Kidney (tissue), 14 donors: ENCODE data around the gene PRM1. TPM values are rescaled to one million over a fixed set of nuclear protein-coding genes. Genes with fewer than 3 reads are reported as not detected.

Source experiments
- DNase-seq, 5 donors: peaks; one replicate each; pipeline ENCODE4 v3.0.0-alpha.2; 2013 to 2020
- FAIRE-seq: peaks from 2 replicates; lab custom pipeline; 2012; peaks lifted over from hg19 to GRCh38; lab: Jason Lieb, UNC
- H3K27ac ChIP-seq, 2 donors: one replicate each; pipeline ENCODE4 v1.7.0; 2013; ENCODE audit warnings: low read depth in 2 of 2, low read length in 2 of 2, inconsistent platforms in 1 of 2
- H3K27me3 ChIP-seq: one replicate; pipeline ENCODE4 v1.7.1; 2013; ENCODE audit warnings: low read length, inconsistent platforms; ENCODE audit not compliant: control insufficient read depth, insufficient read depth
- H3K36me3 ChIP-seq, 3 donors: one replicate each; pipeline versions ENCODE4 v1.7.0 to v1.7.1; 2013; ENCODE audit warnings: low read length in 3 of 3, control low read depth in 1 of 3, inconsistent platforms in 1 of 3; ENCODE audit not compliant: insufficient read depth in 3 of 3, control insufficient read depth in 2 of 3
- H3K4me1 ChIP-seq, 3 donors: one replicate each; pipeline versions ENCODE4 v1.7.0 to v1.7.1; 2013; ENCODE audit warnings: low read length in 3 of 3, inconsistent platforms in 1 of 3, low read depth in 1 of 3; ENCODE audit not compliant: control insufficient read depth in 2 of 3, insufficient read depth in 2 of 3
- H3K4me3 ChIP-seq, 3 donors: one replicate each; pipeline versions ENCODE4 v1.7.0 to v1.8.1; 2013; ENCODE audit warnings: low read length in 3 of 3, control low read depth in 1 of 3, inconsistent platforms in 1 of 3
- H3K9ac ChIP-seq, 3 donors: one replicate each; pipeline versions ENCODE4 v1.7.0 to v1.7.1; 2013; ENCODE audit warnings: low read length in 3 of 3, control low read depth in 1 of 3, inconsistent platforms in 1 of 3
- H3K9me3 ChIP-seq, 3 donors: one replicate each; pipeline versions ENCODE4 v1.7.0 to v1.7.1; 2013; ENCODE audit warnings: low read length in 3 of 3, control low read depth in 1 of 3, inconsistent platforms in 1 of 3; ENCODE audit not compliant: control insufficient read depth in 2 of 3, insufficient read depth in 1 of 3
- intact Hi-C: fragments of 100-400 bp; cut with DNase I; formaldehyde crosslinking; loops from one replicate; pipeline ENCODE4 v1.11.1; 2022
- polyA plus RNA-seq: library from polyadenylated mRNA; stranded (reverse); fragments of 350-450 nt; fragmentation: Illumina TruSeq; extraction: RNeasy Lipid Tissue Mini Kit (QIAGEN cat#74804); gene quantifications from one replicate; pipeline ENCODE4 v1.2.3, GENCODE V29; 2014; ENCODE audit warnings: low read depth, low replicate concordance; ENCODE audit not compliant: insufficient read depth
- total RNA-seq: library from RNA; stranded (reverse); fragmentation: NEBNext Ultra II Directional; extraction: Animal tissue kit (Norgen Biotek cat#: 25700); gene quantifications from one replicate; pipeline ENCODE4 v1.2.1, GENCODE V29; 2021
- TF ChIP-seq, protein P1 (sequence below): IDR thresholded peaks from 3 replicates; pipeline ENCODE4 v1.5.1; 2012; ENCODE audit warnings: mild to moderate bottlenecking, moderate library complexity, borderline replicate concordance; ENCODE audit not compliant: insufficient read depth; ENCODE audit errors: extremely low read depth
- donor health status: control.
- donor health status: control.
- donor health status: control.
- donor health status: control.
- donor health status: control.
- donor health status: DM: yes; HTN: yes; CAD: no.
- donor health status: Normal renal cell carcinoma (clear cell type).

The PRM1 gene
- total and polyA plus RNA-seq, 2 donors from 2014 or later = not detected

DNA sequence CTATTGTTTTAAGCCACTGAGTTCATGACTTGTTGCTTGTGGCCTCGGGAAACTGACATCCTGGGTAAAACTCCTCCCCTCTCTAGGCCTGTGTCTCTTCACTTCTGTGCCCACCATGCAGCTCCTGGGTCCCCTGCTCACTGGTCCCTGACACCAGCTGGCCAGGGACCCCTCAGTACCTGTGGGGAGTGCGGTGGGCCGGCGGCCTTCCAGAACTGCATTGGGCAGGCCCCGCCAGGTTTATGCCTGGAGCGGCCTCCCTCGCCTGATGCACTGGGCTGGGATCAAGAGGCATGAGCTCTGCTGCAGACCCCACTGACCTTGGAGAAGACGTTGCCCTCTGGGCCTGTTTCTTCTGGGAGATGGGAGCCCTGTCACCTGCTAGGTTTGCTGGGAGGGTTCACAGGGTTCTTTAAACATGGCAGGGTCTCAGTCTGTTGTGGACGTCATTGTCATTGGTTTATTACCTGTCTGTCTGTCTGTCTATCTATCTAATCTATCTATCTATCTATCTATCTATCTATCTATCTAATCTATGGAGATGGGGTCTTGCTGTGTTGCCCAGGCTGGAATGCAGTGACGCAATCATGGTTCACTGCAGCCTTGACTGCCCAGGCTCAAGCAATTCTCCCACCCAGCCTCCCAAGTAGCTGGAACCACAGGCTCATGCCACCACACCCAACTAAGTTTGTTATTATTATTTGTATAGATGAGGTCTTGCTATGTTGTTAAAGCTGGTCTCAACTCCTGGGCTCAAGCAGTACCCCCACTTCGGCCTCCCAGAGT is 42.6 kb upstream of the PRM1 start:
- Histone ChIP-seq H3K4me1 (peaks cover 0 to 5% (median 0%) of the 10 kb centered on the region in 3 donors), H3K4me3 (no peak overlapping the region), H3K9ac (no peak overlapping the region), H3K9me3 (no peaks in the 10 kb centered on the region), H3K36me3 (no peaks in the 10 kb centered on the region), H3K27me3 (no peaks in the 10 kb centered on the region), H3K27ac (no peak overlapping the region)
- FAIRE-seq = no peak
- intact Hi-C loops = no loop called here
- DNase-seq = no peak
- TF ChIP-seq, protein P1, sequence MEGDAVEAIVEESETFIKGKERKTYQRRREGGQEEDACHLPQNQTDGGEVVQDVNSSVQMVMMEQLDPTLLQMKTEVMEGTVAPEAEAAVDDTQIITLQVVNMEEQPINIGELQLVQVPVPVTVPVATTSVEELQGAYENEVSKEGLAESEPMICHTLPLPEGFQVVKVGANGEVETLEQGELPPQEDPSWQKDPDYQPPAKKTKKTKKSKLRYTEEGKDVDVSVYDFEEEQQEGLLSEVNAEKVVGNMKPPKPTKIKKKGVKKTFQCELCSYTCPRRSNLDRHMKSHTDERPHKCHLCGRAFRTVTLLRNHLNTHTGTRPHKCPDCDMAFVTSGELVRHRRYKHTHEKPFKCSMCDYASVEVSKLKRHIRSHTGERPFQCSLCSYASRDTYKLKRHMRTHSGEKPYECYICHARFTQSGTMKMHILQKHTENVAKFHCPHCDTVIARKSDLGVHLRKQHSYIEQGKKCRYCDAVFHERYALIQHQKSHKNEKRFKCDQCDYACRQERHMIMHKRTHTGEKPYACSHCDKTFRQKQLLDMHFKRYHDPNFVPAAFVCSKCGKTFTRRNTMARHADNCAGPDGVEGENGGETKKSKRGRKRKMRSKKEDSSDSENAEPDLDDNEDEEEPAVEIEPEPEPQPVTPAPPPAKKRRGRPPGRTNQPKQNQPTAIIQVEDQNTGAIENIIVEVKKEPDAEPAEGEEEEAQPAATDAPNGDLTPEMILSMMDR = no peak

DNA sequence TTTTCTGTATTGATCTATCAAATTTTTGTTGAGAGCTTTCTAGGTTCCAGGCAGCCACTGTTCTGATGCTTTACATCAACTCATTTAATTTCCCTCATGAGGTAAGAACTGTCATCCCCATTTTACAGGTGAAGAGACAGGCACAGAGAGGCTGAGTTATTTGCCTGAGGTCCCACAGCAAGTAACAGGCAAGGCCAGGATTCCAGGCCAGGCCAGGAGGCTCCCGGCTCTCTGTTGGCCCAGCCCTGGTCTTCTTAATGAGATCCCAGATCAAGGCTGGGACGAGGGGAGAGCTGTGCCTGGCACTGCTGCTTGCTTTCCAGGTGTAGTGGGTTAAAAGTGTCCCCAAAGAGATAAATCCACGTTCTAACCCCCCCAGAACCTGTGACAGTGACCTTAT is 41.7 kb upstream of the PRM1 start:
- Histone ChIP-seq H3K9me3 (no peaks in the 10 kb centered on the region), H3K4me1 (no peaks in the 10 kb centered on the region), H3K27me3 (no peaks in the 10 kb centered on the region), H3K9ac (no peak overlapping the region), H3K4me3 (no peak overlapping the region), H3K36me3 (no peaks in the 10 kb centered on the region), H3K27ac (no peak overlapping the region)
- TF ChIP-seq, protein P1 = no peak
- intact Hi-C loops = no loop called here
- DNase-seq (no peak), FAIRE-seq (no peak)

DNA sequence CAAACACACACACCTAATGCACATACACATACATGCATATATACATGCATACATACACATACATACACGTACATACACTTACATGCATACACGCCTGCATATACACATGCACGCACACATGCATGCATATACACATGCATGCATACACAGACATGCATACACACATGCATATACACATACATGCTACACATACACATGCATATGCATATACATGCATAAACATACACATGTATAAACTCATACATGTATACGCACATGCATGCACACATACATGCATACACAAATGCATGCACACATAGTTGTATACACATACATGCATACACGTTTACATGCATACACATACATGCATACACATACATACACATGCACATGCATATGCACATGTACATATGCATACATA is 40.5 kb upstream of the PRM1 start:
- TF ChIP-seq, protein P1 = no peak

More for the DNA sequence above, 40.5 kb upstream of the PRM1 start:
- no peak for FAIRE-seq
- intact Hi-C loops = no loop called here
- no peak overlapping the region for H3K4me3 ChIP-seq
- H3K4me1 ChIP-seq = no peaks in the 10 kb centered on the region
- no peaks in the 10 kb centered on the region for H3K36me3 ChIP-seq
- no peak for DNase-seq
- no peaks in the 10 kb centered on the region for H3K27me3 ChIP-seq
- no peak overlapping the region for H3K27ac ChIP-seq
- H3K9ac ChIP-seq = no peak overlapping the region
- no peaks in the 10 kb centered on the region for H3K9me3 ChIP-seq
